ENCODE results near the gene ZFP92.
"Not testable (repeated sequence)": the region's sequence is repeated elsewhere in the genome, so short reads cannot be mapped to it uniquely, and the experiment has no call there.

Gene ZFP92

DNA sequence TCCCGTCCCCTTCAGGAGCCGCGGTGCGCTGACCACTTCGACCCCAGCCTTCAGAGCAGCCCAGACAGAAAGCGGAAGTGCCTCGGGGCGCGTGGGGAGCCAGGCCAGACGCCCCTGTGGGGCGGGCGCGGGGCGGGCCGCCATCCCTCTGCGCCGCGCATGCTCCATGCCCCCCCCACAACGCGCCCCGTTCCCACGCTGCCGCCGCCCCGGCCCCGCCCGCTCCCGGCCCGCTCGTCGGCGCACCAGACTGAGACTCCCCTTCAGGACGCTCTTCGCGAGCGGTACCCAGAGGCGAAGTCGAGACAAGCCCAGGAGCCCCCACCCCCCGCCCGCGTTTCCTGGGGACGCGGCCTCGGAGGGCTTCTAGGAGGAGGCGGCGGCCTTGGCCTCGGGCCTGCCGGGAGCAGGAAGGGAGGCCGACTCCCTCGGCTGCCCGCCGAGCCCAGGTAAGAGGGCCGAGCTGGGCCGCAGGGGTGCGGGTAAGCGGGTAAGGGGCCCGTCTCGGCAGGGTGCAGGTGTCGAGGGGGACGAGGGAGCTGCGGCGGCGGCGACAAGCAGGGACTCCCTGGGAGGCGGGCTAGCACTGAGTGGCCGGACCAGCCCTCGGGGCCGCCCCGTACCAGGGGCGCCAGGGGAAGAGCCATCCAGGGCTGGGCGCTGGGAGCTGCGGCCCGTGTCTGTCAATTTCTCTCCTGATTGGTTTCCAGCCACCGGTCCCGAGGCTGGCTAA is at the start of gene ZFP92:
TSS of gene ZFP92 (plus strand) at position 218 of the 733 bp plus-strand sequence. CDS start 6,851 bp downstream, outside the sequence.
- peak; percentile 14 to 43 for DNase-seq

DNA sequence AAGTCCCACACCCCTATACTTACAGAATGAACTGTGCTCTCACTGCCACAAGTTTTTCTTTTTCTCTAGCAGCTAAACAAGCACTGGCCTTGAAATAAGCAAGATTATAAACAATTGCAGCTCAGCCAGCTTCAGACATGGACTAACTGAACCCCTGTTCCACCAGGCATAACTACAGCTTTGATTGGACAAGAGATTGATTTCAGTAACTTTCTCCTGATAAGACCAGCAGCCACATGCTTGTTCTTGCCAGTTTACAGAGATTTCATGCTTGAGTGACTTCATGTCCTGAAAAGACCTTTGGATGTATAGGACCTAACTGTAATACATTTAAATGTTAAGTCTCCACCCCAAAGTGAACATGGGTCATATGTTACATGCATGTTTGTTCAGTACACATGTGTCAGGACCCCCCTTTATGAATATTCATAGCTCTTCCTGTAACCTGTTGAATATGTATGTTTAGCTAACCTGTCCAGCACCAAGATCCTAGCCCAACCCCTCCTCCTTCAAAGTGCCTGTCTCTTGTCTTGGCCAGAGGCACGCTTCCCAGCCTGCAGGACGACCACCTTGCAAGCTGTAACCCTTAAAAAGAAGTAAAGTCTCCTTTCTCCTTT is 49.4 kb upstream of the ZFP92 start:
- DNase-seq = no peak

DNA sequence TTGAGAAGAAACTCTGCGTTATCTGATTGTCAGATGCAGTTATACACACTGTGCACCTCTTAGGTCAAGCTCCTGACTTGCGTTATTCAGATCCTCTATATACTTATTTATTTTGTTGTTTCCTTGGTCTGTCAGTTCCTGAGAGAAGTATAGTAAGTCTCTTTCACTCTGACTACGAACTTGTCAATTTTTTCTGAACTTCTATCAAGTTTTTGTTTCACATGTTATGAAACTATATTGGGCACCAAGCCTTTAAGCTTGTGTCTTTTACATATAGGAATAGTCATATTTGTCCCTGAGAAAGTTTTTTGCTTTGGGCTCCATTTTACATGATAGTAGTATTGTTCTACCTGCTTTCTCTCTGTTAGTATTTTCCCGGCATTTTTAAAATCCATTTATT is 45.6 kb upstream of the ZFP92 start:
- no peak for DNase-seq

DNA sequence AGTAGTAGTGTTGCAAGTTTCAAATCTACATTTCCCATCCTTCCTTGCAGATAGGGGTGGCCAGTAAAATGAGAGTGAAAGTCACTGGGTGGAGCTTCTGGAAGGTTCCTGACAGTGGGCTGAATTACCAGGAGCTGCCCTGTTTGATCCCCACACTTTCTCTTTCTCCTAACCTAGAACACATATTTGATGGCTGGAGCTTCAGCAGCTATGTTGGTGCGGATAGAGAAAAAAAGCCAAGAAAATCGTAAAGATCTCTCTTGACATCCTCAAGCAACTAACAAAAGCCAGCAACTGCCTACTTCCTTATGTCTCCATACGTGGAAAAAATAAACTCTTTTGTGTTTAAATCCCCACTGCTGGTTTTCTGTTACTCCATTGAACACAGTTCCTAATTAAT is 45.2 kb upstream of the ZFP92 start:
- no peak for DNase-seq

- DNase-seq = no peak
Observed at GRCh38 chrX:153366878-153367538, 44.3 kb upstream of the ZFP92 start.

DNA sequence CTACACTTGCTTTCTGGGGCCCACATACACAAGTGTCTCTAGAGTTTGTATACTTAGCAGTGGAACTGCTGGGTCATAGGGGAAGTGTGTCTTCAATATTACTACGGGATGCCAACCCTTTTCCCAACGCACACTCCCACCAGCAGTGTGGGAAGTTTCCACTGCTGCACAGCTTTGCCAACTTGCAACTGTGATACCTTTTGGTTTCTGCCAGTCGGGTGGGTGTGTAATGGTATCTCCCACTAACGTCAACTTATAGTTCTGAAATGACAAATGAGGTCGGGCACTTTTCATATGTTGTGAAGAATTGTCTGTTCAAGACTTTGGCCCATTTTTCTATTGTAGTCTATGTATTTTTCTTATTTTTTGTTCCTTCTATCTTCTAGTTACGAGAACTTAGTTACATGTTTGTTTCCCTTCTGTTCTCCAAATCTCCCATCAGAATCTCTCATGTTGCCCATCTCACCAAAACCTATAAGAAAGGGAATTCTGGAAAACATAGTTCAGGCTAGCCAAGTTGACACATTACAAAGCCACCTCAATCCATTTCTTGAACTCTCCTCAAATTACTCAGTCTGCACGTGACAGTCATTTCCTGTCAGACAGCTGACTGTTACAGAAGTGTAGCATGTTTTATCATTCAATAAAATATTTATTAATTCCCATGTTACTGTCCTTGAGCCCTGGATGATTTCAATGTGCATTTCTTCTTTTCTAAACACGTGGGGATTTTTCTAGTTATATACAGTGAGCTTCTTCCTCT is 40.8 kb upstream of the ZFP92 start:
- no peak for DNase-seq

DNA sequence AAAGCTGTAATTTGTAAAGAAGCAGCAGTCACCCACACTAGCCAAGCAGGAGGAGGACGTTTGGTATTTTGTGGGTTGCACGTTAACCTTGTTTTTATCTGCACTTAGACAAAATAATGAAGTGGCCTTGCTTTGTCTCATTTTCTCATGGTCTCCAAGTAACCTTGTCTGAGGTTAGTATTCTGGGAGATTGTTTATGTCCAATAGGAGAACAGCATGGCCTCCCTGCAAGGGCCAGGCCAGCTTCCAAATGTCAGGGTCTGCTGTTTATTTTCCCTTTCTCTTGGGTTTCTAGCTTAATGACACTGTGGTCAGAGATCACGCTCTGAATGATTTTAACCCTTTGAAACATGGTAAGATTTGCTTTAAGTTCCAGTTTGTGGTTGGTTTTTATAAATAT is 40.0 kb upstream of the ZFP92 start:
- no peak for DNase-seq

- DNase-seq = no peak
Observed at GRCh38 chrX:153372949-153373348, 38.3 kb upstream of the ZFP92 start.

DNA sequence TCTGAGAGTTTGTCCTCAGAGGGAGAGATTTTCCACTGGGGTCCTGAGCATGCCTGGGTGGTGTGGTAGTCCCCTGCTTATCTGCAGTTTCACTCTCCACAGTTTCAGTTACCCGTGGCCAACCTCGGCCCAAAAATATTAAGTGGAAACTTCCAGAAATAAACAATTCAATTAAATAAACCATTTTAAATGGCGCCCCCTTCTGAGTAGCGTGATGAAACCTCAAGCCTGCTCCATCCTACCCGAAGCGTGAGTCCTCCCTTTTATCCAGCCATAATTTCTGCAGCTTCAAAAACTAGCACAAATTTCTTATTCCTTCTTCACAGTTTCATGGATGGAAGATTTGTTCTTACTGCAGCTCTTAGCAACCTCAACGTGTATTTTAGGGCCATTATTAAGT is 36.8 kb upstream of the ZFP92 start:
- no peak for DNase-seq

DNA sequence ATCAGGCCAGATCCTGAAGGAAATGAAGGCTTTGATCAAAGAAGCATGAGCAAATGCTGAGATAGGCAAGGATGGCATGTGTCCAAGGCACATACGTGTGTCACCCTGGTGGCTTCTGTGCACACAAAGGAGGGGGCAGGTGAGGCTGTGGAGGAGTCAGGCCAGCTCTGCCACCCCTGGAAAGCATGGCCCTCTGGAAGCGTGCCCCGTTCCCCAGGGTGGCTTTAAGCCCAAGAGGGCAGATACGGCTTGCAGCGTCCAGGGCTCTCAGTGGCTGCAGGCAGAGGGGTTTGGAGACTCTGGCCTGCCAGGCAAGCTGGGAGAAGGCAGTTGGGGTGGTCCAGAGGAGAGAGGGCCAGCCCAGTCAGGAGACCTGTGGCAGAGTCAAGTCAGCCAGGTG is 35.7 kb upstream of the ZFP92 start:
- DNase-seq = no peak

GRCh38 chrX:153377727-153378126 is 33.5 kb upstream of the ZFP92 start:
- DNase-seq = no peak

DNA sequence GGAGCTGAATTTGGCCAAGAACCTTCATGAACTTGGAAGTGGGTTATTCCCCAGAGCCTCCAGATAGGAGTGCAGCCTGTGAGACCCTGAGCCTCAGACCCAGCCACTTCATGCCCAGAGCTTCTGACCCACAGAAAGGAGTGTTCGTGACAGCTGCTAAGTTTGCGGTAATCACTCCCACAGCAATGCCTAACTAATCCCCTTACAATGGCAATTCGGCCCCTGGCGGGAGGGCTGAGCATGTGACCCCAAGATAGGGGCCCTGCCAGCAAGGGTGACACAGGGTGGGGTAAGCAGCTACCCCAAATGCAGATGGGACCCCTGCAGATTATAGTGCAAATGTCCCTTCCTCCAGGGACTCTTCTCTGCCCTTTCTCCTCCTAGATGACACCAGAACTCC is 32.7 kb upstream of the ZFP92 start:
- DNase-seq = no peak

DNA sequence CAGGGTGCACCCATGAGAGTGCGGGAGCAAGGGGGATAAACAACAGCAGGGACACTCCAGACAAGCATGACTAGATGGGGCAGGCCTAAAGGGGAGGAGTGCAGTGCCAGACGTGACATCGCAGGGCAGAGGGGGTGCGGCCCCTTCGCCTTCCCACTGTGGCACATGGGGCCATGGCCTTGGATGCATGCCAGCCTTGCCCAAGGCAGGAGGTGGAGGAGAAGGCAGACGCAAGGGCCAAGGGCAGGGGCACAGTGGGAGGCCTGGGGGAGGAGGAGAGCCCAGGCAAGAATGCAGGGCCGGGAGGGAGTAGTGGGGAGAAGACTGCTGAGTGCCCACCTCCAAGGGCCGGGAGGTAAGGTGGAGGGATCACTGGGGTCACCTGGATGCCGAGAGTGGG is 31.8 kb upstream of the ZFP92 start:
- no peak for DNase-seq

DNA sequence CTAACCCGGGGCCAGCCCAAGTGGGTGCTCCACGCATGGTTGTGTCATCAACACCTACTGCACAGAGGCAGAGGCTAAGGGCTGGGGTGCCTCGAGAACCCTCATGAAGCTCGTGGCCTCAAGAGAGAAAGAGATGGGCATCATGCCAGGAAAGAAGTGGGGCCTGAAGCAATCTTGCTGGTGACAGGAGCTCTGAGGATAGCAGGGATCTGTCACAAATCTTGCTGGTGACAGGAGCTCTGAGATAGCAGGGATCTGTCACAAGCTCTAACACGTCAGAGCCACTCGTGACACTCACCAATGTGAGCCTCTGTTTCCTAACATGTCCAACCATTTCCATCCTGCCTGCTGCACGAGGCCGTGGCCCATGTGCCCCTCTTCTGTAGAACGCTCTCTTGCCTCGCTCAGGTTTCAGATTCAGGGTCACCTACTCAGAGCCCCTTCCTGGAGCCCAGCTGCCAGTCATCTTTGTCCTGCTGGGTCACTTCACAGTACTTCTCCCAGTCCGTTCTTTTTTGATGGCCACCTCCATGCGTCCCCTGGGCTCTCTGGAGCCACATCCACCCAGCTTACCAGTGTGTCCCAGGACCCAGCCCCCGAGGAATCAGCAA is 31.2 kb upstream of the ZFP92 start:
- DNase-seq = no peak

DNA sequence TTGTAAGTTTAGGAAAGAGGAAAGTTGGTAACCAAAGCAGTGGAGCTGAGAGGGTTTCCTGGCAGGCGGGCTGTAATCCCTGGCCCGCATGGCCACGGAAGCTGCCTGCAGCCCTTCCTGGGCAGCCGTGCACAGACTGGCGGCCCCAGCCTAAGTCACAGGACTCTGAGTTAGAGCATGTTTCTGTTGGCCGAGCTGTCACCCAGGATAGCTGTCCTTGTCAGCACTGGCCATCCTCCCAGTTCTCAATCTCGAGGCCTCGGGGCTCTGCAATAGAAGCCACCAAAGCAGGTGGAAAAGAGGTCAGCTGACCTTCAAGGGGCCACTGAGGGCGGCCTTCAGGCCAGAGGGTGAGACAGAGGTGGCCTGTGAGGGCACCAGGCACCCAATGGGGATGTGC is 30.6 kb upstream of the ZFP92 start:
- DNase-seq = no peak

DNA sequence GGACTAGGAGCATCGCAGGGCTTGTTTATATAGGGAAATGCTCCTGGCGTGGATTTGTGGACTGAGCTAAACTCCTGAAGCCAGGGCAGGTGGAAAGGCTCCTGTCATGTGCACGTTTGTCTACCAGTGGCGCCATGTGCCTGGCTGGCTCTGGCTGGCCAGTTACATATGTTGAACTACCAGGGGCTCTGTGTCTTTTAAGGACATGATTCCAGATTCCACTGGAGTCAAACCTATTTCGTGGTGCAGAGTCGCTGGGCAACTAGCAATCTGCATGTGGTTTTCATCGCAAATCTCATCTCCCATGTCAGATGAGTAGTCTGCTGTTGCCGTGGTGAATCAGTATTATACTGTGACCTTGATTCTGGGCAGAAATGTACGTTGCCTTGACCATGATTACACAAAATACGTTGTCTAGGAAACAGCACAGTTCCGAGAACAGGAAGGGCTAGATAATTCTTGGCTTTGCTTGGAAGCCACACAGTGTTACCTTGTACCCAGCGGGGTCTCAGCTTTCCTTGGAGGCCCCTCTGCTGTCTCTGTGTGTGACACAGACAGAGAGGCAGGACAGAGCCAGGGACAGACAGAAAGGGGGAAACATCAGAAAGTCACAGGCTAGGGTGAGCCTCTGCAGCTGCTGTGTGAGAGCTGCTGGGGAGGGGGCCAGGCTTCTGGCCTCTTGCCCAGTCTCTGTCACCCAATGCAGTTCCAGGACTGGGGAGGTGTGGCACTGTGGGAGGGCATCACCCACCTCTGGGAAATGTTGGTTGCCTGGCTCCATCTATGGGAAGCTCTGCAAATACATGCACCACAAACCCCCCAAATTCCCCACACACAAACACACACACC is 29.4 kb upstream of the ZFP92 start:
- DNase-seq = peak in 1 of 2 donors; percentile 18

- no peak for DNase-seq
Observed at GRCh38 chrX:153382563-153383482, 28.4 kb upstream of the ZFP92 start.

GRCh38 chrX:153384390-153384789 is 26.9 kb upstream of the ZFP92 start:
- no peak for DNase-seq

GRCh38 chrX:153384973-153385372 is 26.3 kb upstream of the ZFP92 start:
- DNase-seq = not testable (repeated sequence)

DNA sequence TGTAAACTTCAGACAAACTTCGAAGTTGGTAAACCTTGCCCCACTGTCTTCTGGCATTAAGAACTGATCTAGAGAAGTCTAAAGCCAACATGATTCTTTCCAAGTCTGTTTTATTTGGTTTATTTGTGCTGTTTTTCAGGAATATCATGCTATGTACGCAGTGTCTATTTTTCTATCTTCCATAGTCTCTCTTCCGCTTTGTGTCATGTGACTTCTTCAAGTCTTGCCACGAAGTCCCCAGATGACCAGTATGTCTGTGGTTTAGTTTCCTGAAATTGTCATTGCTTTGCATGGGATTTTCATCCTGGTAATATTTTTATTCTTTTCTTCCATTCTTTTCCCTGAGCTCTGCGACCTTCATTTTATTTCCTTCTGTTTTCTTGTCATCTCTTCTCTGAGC is 25.2 kb upstream of the ZFP92 start:
- DNase-seq = no peak

DNA sequence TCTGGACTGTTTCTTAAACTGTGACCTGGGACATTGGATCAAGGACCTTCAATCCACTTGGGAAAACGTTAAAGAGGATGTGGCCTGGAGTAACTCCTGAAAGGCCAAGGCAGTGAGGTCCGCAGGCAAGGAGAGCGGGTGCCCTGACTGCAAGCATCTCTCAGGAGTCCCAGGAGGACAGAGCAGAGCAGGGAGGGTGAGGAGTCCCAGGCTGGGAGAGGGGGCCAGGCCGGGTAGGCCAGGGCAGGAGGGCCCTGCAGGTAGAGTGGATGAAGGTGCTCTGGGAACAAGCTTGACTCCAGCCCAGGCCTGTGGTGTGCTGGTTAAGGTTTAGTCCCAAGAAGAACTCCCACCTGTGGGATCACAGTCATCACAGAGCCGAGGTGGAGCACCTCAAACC is 23.9 kb upstream of the ZFP92 start:
- no peak for DNase-seq

All from CD4-positive, alpha-beta T cell treated with Interleukin-1 beta for 1 hour (primary cell).